SK-N-SH treated with all-trans-retinoic acid at 6 μM for 48 hours (cell line): ENCODE data around the gene ADAM10.

Experiments
- ARNTL ChIP-seq: fragments of 450-650 bp; formaldehyde crosslinking; IDR thresholded peaks from 2 replicates; pipeline ENCODE4 v1.5.0; 2020; ENCODE audit warnings: low read depth, mild to moderate bottlenecking, moderate library complexity, borderline replicate concordance
- BACH2 ChIP-seq: fragments of 250-450 bp; sonication (Bioruptor Pico); IDR thresholded peaks from 2 replicates; pipeline ENCODE4 v1.9.0; 2021; ENCODE audit warnings: mild to moderate bottlenecking, borderline replicate concordance
- ISL1 ChIP-seq: fragments of 250-450 bp; sonication (Bioruptor Pico); IDR thresholded peaks from 2 replicates; pipeline ENCODE4 v2.1.2; 2022; ENCODE audit warnings: mild to moderate bottlenecking, moderate library complexity
- ZC3H10 ChIP-seq: fragments of 250-450 bp; sonication (Bioruptor Pico); IDR thresholded peaks from 2 replicates; pipeline ENCODE4 v1.5.1; 2021; ENCODE audit warnings: mild to moderate bottlenecking, moderate library complexity
- ZFP3 ChIP-seq: fragments of 250-450 bp; sonication (Bioruptor Pico); IDR thresholded peaks from 2 replicates; pipeline ENCODE4 v1.5.0; 2020; ENCODE audit warnings: mild to moderate bottlenecking, moderate library complexity
- ZFP30 ChIP-seq: fragments of 450-650 bp; formaldehyde crosslinking; IDR thresholded peaks from 2 replicates; pipeline ENCODE4 v1.5.0; 2022; ENCODE audit warnings: mild to moderate bottlenecking, moderate library complexity
- TF ChIP-seq, protein P1 (sequence below): fragments of 250-450 bp; sonication (Bioruptor Pico); IDR thresholded peaks from 2 replicates; pipeline ENCODE4 v1.5.0; 2020; ENCODE audit warnings: mild to moderate bottlenecking, moderate library complexity

- TF ChIP-seq ZC3H10 (CRISPR knock-in tag) (no peak), ARNTL (no peak), ISL1 (CRISPR knock-in tag) (no peak), BACH2 (no peak), ZFP3 (CRISPR knock-in tag) (no peak), ZFP30 (no peak)
- TF ChIP-seq, protein P1, sequence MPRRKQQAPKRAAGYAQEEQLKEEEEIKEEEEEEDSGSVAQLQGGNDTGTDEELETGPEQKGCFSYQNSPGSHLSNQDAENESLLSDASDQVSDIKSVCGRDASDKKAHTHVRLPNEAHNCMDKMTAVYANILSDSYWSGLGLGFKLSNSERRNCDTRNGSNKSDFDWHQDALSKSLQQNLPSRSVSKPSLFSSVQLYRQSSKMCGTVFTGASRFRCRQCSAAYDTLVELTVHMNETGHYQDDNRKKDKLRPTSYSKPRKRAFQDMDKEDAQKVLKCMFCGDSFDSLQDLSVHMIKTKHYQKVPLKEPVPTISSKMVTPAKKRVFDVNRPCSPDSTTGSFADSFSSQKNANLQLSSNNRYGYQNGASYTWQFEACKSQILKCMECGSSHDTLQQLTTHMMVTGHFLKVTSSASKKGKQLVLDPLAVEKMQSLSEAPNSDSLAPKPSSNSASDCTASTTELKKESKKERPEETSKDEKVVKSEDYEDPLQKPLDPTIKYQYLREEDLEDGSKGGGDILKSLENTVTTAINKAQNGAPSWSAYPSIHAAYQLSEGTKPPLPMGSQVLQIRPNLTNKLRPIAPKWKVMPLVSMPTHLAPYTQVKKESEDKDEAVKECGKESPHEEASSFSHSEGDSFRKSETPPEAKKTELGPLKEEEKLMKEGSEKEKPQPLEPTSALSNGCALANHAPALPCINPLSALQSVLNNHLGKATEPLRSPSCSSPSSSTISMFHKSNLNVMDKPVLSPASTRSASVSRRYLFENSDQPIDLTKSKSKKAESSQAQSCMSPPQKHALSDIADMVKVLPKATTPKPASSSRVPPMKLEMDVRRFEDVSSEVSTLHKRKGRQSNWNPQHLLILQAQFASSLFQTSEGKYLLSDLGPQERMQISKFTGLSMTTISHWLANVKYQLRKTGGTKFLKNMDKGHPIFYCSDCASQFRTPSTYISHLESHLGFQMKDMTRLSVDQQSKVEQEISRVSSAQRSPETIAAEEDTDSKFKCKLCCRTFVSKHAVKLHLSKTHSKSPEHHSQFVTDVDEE: no peak
Measured at GRCh38 chr15:58627701-58628100, 121.8 kb downstream of the ADAM10 start.
